HL-60 (cell line): Measurements from ENCODE around the gene SRPRA.

Experiments used
- DNase-seq, 2 experiments: peaks; one replicate each; pipeline ENCODE4 v3.0.0-alpha.2; 2010 to 2020; ENCODE audit warnings: low read depth in 1 of 2, low spot score in 1 of 2
- H3K27ac ChIP-seq: fragments of 250-450 bp; sonication (Bioruptor Pico); replicated peaks from 2 replicates; pipeline ENCODE4 v1.5.1; 2020; ENCODE audit warnings: mild to moderate bottlenecking, moderate library complexity
- H3K27me3 ChIP-seq: fragments of 250-450 bp; sonication (Bioruptor Pico); 2 replicates; pipeline ENCODE4 v1.5.1; 2021; ENCODE audit warnings: mild to moderate bottlenecking, moderate library complexity; ENCODE audit not compliant: insufficient read depth, poor library complexity, severe bottlenecking
- H3K4me3 ChIP-seq: replicated peaks from 2 replicates; pipeline ENCODE4 v1.5.1; 2011; ENCODE audit warnings: mild to moderate bottlenecking, control low read depth, low read length; ENCODE audit not compliant: insufficient read depth
- CTCF ChIP-seq: IDR thresholded peaks from one replicate; pipeline ENCODE4 v1.5.1; 2011; ENCODE audit warnings: low read length, control low read depth, inconsistent platforms; ENCODE audit not compliant: insufficient read depth
- GABPA ChIP-seq: IDR thresholded peaks from 2 replicates; pipeline ENCODE4 v1.6.1; 2012; ENCODE audit warnings: low read depth
- POLR2AphosphoS5 ChIP-seq: IDR thresholded peaks from 2 replicates; pipeline ENCODE4 v1.6.1; 2012; ENCODE audit warnings: low read depth
- REST ChIP-seq: IDR thresholded peaks from 2 replicates; pipeline ENCODE4 v1.6.1; 2012; ENCODE audit warnings: low read depth; ENCODE audit not compliant: insufficient replicate concordance
- SPI1 ChIP-seq: IDR thresholded peaks from 2 replicates; pipeline ENCODE4 v1.6.1; 2012; ENCODE audit warnings: low read depth, mild to moderate bottlenecking, borderline replicate concordance

Gene SRPRA

GRCh38 chr11:126233391-126233790 lies 35.3 kb downstream of the SRPRA start:
- H3K27ac ChIP-seq, result no peak overlapping the region
- no peak overlapping the region for H3K4me3 ChIP-seq
- H3K27me3 ChIP-seq, result no peaks in the 10 kb centered on the region
- DNase-seq, result no peak
- no peak for TF ChIP-seq SPI1
- TF ChIP-seq REST, result no peak
- TF ChIP-seq CTCF, result no peak
- no peak for TF ChIP-seq POLR2AphosphoS5
- no peak for TF ChIP-seq GABPA

GRCh38 chr11:126232683-126233082 lies 36.0 kb downstream of the SRPRA start:
- Histone ChIP-seq H3K27ac (no peak overlapping the region), H3K4me3 (no peak overlapping the region), H3K27me3 (no peaks in the 10 kb centered on the region)
- DNase-seq, result no peak
- no peak for TF ChIP-seq GABPA
- TF ChIP-seq POLR2AphosphoS5, result no peak
- no peak for TF ChIP-seq REST
- TF ChIP-seq CTCF, result no peak
- TF ChIP-seq SPI1, result no peak

- no peak for DNase-seq
- Histone ChIP-seq H3K27me3 (no peaks in the 10 kb centered on the region), H3K4me3 (no peak overlapping the region), H3K27ac (no peak overlapping the region)
- no peak for TF ChIP-seq REST
- no peak for TF ChIP-seq CTCF
- TF ChIP-seq GABPA, result no peak
- no peak for TF ChIP-seq SPI1
- TF ChIP-seq POLR2AphosphoS5, result no peak
Observed at GRCh38 chr11:126231725-126232459, 36.8 kb downstream of the SRPRA start.
